Epithelial cell of proximal tubule (primary cell): ENCODE measurements around the gene RNF123. TPM values are rescaled to one million over a fixed set of nuclear protein-coding genes. Genes with fewer than 3 reads are reported as not detected.

Experiments
- DNase-seq: peaks from one replicate; pipeline ENCODE4 v3.0.0-alpha.2; 2011; ENCODE audit warnings: low read depth
- H3K4me3 ChIP-seq: 2 replicates; pipeline ENCODE4 v1.5.1; 2011; ENCODE audit warnings: low read depth, mild to moderate bottlenecking, low read length
- total RNA-seq: library from RNA; depleted of rRNA; stranded (reverse); fragments of >200 nt; gene quantifications from 2 replicates; pipeline ENCODE4 v1.2.3, GENCODE V29; 2015
- TF ChIP-seq, protein P1 (sequence below): conservative IDR thresholded peaks from 2 replicates; pipeline ENCODE4 v1.5.1; 2012; ENCODE audit warnings: low read depth, mild to moderate bottlenecking, low read length

The RNF123 gene
- total RNA-seq, 1 donor from 2014 or later: 18.0 TPM

DNA sequence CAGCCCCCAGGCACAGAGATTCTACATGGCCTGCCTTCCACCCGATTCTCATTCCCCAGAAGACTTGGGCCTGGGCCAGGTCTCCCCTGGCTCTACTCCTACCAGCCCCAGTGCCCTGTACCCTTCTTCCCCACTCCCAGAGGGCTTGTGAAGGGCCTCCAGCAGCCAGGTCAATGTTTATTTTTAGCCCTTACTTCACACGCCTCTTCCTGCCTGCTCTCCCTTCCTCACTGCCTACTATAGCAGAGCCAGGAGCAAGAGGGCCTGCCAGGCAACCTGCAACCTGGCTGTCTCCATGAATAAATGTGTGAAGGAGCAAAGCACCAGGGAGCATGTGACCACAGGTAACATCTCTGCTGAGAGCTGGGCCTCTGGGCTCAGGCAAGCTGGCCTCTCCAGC lies 41.6 kb upstream of the RNF123 start:
- TF ChIP-seq, protein P1, sequence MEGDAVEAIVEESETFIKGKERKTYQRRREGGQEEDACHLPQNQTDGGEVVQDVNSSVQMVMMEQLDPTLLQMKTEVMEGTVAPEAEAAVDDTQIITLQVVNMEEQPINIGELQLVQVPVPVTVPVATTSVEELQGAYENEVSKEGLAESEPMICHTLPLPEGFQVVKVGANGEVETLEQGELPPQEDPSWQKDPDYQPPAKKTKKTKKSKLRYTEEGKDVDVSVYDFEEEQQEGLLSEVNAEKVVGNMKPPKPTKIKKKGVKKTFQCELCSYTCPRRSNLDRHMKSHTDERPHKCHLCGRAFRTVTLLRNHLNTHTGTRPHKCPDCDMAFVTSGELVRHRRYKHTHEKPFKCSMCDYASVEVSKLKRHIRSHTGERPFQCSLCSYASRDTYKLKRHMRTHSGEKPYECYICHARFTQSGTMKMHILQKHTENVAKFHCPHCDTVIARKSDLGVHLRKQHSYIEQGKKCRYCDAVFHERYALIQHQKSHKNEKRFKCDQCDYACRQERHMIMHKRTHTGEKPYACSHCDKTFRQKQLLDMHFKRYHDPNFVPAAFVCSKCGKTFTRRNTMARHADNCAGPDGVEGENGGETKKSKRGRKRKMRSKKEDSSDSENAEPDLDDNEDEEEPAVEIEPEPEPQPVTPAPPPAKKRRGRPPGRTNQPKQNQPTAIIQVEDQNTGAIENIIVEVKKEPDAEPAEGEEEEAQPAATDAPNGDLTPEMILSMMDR: no peak
- DNase-seq: no peak
- H3K4me3 ChIP-seq: no peak overlapping the region

DNA sequence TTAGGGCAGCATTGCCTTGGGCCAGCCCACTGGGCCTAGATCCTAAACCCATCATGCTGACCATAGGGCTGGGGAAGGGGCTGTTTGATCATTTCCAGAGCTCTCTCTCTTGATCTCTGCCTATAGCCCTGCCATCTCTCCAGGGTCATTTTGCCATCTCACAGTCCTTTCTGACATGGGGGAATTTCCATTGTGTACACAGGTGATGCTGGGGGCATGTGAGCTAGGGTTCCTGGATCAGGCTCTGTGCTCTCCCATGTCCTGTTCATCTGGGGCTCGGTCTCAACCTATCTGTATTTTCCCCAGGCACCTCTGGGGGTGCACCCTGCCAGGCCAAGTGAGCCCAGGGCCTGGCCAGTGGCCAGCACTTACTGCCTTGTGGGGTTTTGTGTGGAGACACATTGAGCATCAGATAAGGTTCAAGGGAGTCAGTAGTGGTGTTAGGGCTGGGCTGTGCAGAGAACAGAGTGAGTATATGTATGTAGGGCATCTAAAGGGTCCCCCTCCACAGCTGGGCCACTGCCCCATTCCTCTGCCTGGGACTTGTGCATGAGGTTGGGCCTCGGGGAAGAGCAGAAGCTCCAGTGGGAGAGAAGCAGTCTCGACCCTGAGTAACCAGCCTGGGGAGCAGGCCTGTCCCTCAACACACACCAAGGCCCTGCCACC lies 40.9 kb upstream of the RNF123 start:
- no peak overlapping the region for H3K4me3 ChIP-seq
- TF ChIP-seq, protein P1: no peak

DNA sequence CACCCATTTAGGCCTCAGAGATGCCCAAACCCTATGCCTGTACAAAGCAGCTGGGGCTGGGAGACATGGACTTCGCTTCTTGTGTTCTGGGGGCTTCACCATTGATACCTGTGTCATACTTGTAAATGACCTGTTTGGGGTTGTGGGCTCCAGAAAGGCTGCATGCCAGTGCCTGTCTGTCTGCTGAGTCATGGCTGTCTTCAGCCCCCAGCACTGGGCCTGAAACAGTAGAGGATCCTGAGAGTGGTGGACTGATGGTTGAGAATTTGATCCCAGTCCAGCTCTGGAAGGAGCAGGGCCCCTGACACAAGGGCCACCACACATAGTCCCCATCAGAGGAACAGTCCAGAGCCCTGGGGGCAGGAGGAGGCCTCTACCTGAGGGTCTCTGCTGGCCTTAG lies 39.8 kb upstream of the RNF123 start:
- TF ChIP-seq, protein P1: no peak
- no peak overlapping the region for H3K4me3 ChIP-seq
- DNase-seq: no peak

More for the DNA sequence above, 40.9 kb upstream of the RNF123 start:
- DNase-seq: no peak

DNA sequence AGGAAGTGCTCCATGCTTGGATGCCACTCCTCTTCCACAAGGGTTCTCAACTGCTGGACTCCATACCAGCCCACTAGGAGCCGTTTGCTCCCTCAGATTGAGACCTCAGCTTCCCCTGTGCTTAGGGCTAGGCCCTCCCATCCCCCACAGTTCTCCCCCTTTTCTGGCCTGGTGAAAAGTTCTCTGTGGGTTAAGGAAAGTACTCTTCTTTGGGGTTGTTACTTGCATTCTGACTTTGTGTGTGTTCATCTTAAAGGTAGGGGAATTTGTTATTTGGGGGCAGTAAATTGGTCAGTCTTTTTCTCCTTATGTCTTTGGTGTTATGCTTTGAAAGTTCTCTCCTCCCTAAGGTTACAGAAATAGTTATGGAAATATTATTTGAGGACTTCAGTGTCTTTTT lies 39.2 kb upstream of the RNF123 start:
- no peak overlapping the region for H3K4me3 ChIP-seq
- TF ChIP-seq, protein P1: no peak
- DNase-seq: no peak

DNA sequence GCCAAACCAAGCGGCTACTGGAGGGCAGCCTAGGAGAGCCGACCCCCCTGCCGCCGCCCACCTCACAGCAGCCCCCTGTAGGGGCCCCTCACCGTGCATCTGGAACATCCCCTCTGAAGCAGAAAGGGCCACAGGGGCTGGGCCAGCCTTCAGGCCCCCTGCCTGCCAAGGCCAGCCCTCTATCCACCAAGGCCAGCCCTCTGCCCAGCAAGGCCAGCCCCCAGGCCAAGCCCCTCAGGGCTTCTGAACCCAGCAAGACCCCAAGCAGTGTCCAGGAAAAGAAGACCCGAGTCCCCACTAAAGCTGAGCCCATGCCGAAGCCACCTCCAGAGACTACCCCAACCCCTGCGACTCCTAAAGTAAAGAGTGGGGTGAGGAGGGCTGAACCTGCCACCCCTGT lies 38.7 kb upstream of the RNF123 start:
- no peak for DNase-seq
- TF ChIP-seq, protein P1: no peak
- no peak overlapping the region for H3K4me3 ChIP-seq

DNA sequence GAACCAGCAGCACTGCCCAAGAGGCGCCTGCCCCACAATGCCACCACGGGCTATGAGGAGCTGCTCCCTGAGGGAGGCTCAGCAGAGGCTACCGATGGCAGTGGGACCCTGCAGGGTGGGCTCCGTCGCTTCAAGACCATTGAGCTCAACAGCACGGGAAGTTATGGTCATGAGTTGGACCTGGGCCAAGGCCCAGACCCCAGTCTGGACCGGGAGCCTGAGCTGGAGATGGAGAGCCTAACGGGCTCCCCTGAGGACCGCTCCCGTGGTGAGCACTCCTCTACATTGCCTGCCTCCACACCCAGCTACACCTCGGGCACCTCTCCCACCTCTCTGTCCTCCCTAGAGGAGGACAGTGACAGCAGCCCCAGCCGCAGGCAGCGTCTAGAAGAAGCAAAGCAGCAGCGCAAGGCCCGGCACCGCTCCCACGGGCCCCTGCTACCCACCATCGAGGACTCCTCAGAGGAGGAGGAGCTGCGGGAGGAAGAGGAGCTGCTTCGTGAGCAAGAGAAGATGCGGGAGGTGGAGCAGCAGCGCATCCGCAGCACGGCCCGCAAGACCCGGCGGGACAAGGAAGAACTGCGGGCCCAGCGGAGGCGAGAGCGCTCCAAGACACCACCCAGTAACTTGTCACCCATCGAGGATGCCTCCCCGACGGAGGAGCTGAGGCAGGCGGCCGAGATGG lies 37.0 kb upstream of the RNF123 start:
- TF ChIP-seq, protein P1: no peak
- no peak for DNase-seq
- no peak overlapping the region for H3K4me3 ChIP-seq

DNA sequence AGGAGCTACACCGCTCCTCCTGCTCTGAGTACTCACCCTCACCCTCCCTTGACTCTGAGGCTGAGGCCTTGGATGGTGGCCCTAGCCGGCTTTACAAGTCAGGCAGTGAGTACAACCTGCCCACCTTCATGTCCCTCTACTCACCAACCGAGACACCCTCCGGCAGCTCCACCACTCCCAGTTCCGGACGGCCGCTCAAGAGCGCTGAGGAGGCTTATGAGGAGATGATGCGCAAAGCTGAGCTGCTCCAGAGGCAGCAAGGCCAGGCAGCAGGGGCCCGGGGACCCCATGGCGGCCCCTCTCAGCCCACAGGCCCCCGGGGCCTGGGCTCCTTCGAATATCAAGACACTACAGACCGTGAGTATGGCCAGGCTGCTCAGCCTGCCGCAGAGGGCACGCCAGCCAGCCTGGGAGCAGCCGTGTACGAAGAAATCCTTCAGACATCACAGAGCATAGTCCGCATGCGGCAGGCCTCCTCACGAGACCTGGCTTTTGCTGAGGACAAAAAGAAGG lies 36.4 kb upstream of the RNF123 start:
- TF ChIP-seq, protein P1: no peak
- DNase-seq: no peak
- H3K4me3 ChIP-seq: no peak overlapping the region
